NCI-H1105 (cell line): ENCODE measurements around the gene STAT2.

ENCODE experiments used
- DNase-seq: peaks from one replicate; lab custom pipeline; 2025; lab: John Stamatoyannopoulos, UW

The STAT2 gene

GRCh38 chr12:56293795-56294194 lies 66.1 kb downstream of the STAT2 start:
- no peak for DNase-seq
